ENCODE data around the gene KIAA0232. TPM values are rescaled to one million over a fixed set of nuclear protein-coding genes. Genes with fewer than 3 reads are reported as not detected.
A peak's percentile ranks its signal among the peaks of the same experiment; 100 is the strongest.
"Not testable (repeated sequence)": the region's sequence is repeated elsewhere in the genome, so short reads cannot be mapped to it uniquely, and the experiment has no call there.

The KIAA0232 gene
- total RNA-seq, 1 experiment from 2014 or later: 19.0 TPM

GRCh38 chr4:6755088-6755753 lies 27.3 kb upstream of the KIAA0232 start:
- no peak for DNase-seq (ENCODE audit: low read depth)

- DNase-seq (ENCODE audit: low read depth): not testable (repeated sequence)
These were observed 26.2 kb upstream of the KIAA0232 start for GRCh38 chr4:6756345-6756744.

GRCh38 chr4:6758728-6759127 lies 23.8 kb upstream of the KIAA0232 start:
- no peak for DNase-seq (ENCODE audit: low read depth)

GRCh38 chr4:6760865-6761264 lies 21.7 kb upstream of the KIAA0232 start:
- no peak for DNase-seq (ENCODE audit: low read depth)

GRCh38 chr4:6761649-6762615 lies 20.6 kb upstream of the KIAA0232 start:
- DNase-seq (ENCODE audit: low read depth): no peak

- DNase-seq (ENCODE audit: low read depth): no peak
These were observed 19.1 kb upstream of the KIAA0232 start for GRCh38 chr4:6763330-6763851.

GRCh38 chr4:6764976-6765620 lies 17.4 kb upstream of the KIAA0232 start:
- no peak for DNase-seq (ENCODE audit: low read depth)

- DNase-seq (ENCODE audit: low read depth): no peak
These were observed 16.8 kb upstream of the KIAA0232 start for GRCh38 chr4:6765703-6766102.

GRCh38 chr4:6767386-6767747 lies 15.2 kb upstream of the KIAA0232 start:
- no peak for DNase-seq (ENCODE audit: low read depth)

- peak; percentile 33 for DNase-seq (ENCODE audit: low read depth)
These were observed 14.6 kb upstream of the KIAA0232 start for GRCh38 chr4:6767748-6768538.

- peak; percentile 43 for DNase-seq (ENCODE audit: low read depth)
These were observed 14.0 kb upstream of the KIAA0232 start for GRCh38 chr4:6768539-6768905.

GRCh38 chr4:6769233-6769988 lies 13.1 kb upstream of the KIAA0232 start:
- DNase-seq (ENCODE audit: low read depth): no peak

- DNase-seq (ENCODE audit: low read depth): no peak
These were observed 12.5 kb upstream of the KIAA0232 start for GRCh38 chr4:6769989-6770420.

GRCh38 chr4:6770581-6771228 lies 11.8 kb upstream of the KIAA0232 start:
- no peak for DNase-seq (ENCODE audit: low read depth)

- DNase-seq (ENCODE audit: low read depth): peak; percentile 74
These were observed 11.3 kb upstream of the KIAA0232 start for GRCh38 chr4:6771229-6771671.

- peak; percentile 51 for DNase-seq (ENCODE audit: low read depth)
These were observed 10.2 kb upstream of the KIAA0232 start for GRCh38 chr4:6772223-6772928.

- peak; percentile 10 for DNase-seq (ENCODE audit: low read depth)
These were observed 9.4 kb upstream of the KIAA0232 start for GRCh38 chr4:6773106-6773505.

- DNase-seq (ENCODE audit: low read depth): no peak
These were observed 8.6 kb upstream of the KIAA0232 start for GRCh38 chr4:6773616-6774540.
